Thymus (tissue), 11 donors: ENCODE measurements around the gene NCOA1. TPM values are rescaled to one million over a fixed set of nuclear protein-coding genes. Genes with fewer than 3 reads are reported as not detected.
A peak's percentile ranks its signal among the peaks of the same experiment; 100 is the strongest.

Source experiments
- DNase-seq, 9 donors: peaks; one replicate each; pipeline ENCODE4 v3.0.0-alpha.2; 2013; ENCODE audit warnings: low spot score in 9 of 9, low read depth in 6 of 9, missing footprints in 1 of 9
- H3K27ac ChIP-seq, 2 donors: one replicate each; pipeline ENCODE4 v1.5.1; 2013; ENCODE audit warnings: control low read depth in 1 of 2, low read depth in 1 of 2, low read length in 1 of 2, mild to moderate bottlenecking in 1 of 2, moderate library complexity in 1 of 2
- H3K27me3 ChIP-seq, 2 donors: one replicate each; pipeline ENCODE4 v1.5.1; 2013; ENCODE audit warnings: low read length in 1 of 2; ENCODE audit not compliant: control insufficient read depth in 2 of 2, insufficient read depth in 1 of 2
- H3K36me3 ChIP-seq, 2 donors: one replicate each; pipeline ENCODE4 v1.5.1; 2013; ENCODE audit warnings: low read length in 1 of 2, mild to moderate bottlenecking in 1 of 2, moderate library complexity in 1 of 2; ENCODE audit not compliant: control insufficient read depth in 2 of 2, insufficient read depth in 2 of 2
- H3K4me1 ChIP-seq, 2 donors: one replicate each; pipeline ENCODE4 v1.5.1; 2013; ENCODE audit warnings: low read length in 2 of 2; ENCODE audit not compliant: control insufficient read depth in 2 of 2, insufficient read depth in 2 of 2
- H3K4me3 ChIP-seq, 2 donors: one replicate each; pipeline ENCODE4 v1.5.1; 2013; ENCODE audit warnings: low read length in 2 of 2, control low read depth in 1 of 2, mild to moderate bottlenecking in 1 of 2
- H3K9me3 ChIP-seq, 2 donors: one replicate each; pipeline ENCODE4 v1.5.1; 2013; ENCODE audit warnings: low read length in 1 of 2, mild to moderate bottlenecking in 1 of 2; ENCODE audit not compliant: control insufficient read depth in 2 of 2, insufficient read depth in 1 of 2
- WGBS: extraction: QIAGEN DNeasy Blood & Tissue Kit; methylation state at CpG from one replicate; pipeline ENCODE4 v1.1.7; 2013; 5-methylcytosine and 5-hydroxymethylcytosine counted together
- polyA plus RNA-seq: library from polyadenylated mRNA; stranded (reverse); fragments of 200-250 nt; gene quantifications from one replicate; pipeline ENCODE4 v1.2.3, GENCODE V29; 2013
- total RNA-seq: library from RNA; stranded (reverse); fragments of 120-200 nt; gene quantifications from one replicate; pipeline ENCODE4 v1.2.4, GENCODE V29; 2013
- donor health status: healthy.

NCOA1 gene
- total and polyA plus RNA-seq, 2 donors, result 12.4 to 22.3 TPM

- Histone ChIP-seq H3K36me3 (peaks cover 11 to 16% of the 10 kb centered on the region in 2 donors), H3K4me1 (no peaks in the 10 kb centered on the region), H3K4me3 (no peak overlapping the region), H3K27ac (no peak overlapping the region), H3K27me3 (no peaks in the 10 kb centered on the region), H3K9me3 (no peaks in the 10 kb centered on the region)
- DNase-seq, result no peak
- 97% methylated on average over 1 of the region's 1 CpG for WGBS
Observed at GRCh38 chr2:24742730-24743129, 251.7 kb downstream of the NCOA1 start.

DNA sequence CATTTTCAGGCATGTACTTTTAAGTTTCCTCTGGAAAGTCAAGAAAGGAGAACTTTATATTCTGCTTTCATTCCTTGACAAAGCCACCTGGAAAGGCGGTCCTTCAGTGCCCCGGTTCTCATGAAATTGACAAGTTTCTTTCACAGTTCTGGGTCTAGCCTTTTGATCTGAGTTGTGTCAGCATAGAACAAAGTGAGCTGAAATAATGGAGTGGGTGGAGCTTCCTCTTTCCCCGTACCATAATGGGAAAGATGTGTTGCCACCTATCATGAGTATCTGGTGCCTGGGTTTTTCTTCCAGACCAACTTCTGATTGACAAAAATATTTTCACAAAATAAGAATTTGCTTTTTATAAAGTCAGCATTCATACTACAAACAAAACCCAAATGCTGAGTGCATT is 252.9 kb downstream of the NCOA1 start:
- Histone ChIP-seq H3K4me1 (no peaks in the 10 kb centered on the region), H3K27ac (no peak overlapping the region), H3K9me3 (no peaks in the 10 kb centered on the region), H3K36me3 (peaks cover 11 to 16% of the 10 kb centered on the region in 2 donors), H3K4me3 (no peak overlapping the region), H3K27me3 (no peaks in the 10 kb centered on the region)
- peak in 3 of 9 donors; percentile 10 to 30 (median 13) for DNase-seq
- WGBS, result 65% methylated on average over 3 of the region's 3 CpGs

DNA sequence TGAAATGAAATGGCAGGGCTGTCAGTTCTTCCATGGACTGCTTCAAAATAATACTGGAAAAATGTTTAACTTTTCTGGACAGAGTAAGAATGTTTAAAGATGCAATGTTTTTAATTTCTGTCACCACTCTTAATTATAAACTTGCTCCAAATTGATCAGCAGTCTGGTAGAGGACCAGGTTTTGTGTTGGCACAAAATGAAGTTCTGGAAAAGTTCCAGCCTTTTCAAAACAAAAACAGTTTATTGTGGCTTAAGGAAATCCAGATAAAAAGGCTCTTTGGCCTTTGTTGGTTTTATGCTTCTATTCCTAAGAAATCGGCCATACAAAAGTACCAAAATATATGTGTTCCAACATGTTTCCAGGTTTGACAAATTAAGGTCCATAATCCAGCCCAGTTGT is 253.3 kb downstream of the NCOA1 start:
- Histone ChIP-seq H3K27ac (no peak overlapping the region), H3K9me3 (no peaks in the 10 kb centered on the region), H3K36me3 (peaks cover 11 to 16% of the 10 kb centered on the region in 2 donors), H3K27me3 (no peaks in the 10 kb centered on the region), H3K4me1 (no peaks in the 10 kb centered on the region), H3K4me3 (no peak overlapping the region)
- WGBS, result 95% methylated on average over 1 of the region's 1 CpG
- no peak for DNase-seq

DNA sequence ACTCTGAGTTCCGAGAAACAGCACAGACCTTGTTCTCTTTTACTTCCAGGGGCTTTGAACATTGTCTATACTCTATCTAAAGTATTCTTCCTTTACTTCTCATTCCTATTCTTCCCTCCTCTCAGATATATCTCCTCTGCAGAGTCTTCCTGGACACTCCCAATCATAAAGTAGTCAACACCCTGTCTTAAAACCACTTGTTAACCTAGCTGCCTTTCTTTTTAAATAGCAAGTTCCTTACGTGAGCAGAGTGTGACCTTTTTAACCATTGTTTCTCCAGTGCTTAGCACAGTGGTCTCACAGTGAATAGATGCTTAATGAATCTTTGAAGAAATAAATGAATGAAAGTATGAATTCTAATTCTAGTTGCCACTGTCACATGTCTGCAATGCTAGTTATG is 254.8 kb downstream of the NCOA1 start:
- H3K27ac ChIP-seq, result no peak overlapping the region
- H3K27me3 ChIP-seq, result no peaks in the 10 kb centered on the region
- 96% methylated on average over 2 of the region's 2 CpGs for WGBS
- H3K4me1 ChIP-seq, result no peaks in the 10 kb centered on the region
- no peaks in the 10 kb centered on the region for H3K9me3 ChIP-seq
- H3K36me3 ChIP-seq, result peaks cover 11 to 16% of the 10 kb centered on the region in 2 donors
- H3K4me3 ChIP-seq, result no peak overlapping the region
- no peak for DNase-seq

DNA sequence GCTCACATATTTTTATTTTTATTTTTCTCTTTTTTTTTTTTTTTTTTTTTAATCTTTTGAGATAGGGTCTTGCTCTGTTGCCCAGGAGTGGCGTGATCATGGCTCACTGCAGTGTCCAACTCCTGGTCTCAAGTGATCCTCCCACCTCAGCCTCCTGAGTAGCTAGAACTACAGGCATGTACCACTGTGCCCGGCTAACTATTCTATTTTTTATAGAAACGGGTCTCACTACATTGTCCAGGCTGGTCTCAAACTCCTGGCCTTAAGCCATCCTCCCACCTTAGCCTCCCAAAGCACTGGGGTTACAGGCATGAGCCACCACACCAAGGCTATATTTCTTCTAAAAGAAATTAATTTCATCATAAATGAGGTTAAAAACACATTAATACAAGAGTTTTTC is 256.2 kb downstream of the NCOA1 start:
- Histone ChIP-seq H3K9me3 (no peaks in the 10 kb centered on the region), H3K4me3 (no peak overlapping the region), H3K4me1 (no peaks in the 10 kb centered on the region), H3K27ac (no peak overlapping the region), H3K36me3 (peaks cover 11 to 14% of the 10 kb centered on the region in 2 donors), H3K27me3 (no peaks in the 10 kb centered on the region)
- no peak for DNase-seq
- WGBS, result 99% methylated on average over 3 of the region's 3 CpGs

DNA sequence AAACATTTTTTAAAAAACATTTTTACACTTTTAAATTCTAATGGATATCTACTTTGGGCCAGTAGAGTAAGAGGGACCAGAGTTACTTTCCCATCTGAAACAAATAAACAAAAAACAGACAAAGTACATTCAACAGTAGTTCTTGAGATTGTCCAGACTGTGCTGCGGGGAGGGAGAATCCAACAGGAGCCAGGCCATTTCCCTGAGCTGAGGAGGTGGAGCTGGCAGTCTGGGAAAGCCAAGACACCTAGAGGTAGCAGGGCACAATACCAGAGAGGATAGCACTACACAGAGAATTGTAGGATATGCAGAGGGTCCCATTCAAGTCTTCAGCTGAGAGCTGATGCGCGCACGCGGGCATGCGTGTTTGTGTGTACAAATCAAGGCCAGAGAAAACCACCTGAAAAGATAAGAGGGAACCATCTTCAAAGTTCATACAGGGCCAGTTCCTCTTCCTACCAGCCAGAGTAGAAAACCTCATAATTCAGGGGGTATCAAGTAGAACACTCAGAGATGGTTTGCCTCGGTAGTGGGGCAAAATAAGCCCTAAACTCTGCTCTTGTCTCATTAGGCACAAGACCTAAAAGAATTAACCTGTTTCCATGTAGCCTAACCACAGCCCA is 258.1 kb downstream of the NCOA1 start:
- H3K9me3 ChIP-seq, result no peaks in the 10 kb centered on the region
- WGBS, result 85% methylated on average over 7 of the region's 7 CpGs
- H3K4me3 ChIP-seq, result no peak overlapping the region
- no peaks in the 10 kb centered on the region for H3K4me1 ChIP-seq
- no peak overlapping the region for H3K27ac ChIP-seq
- no peaks in the 10 kb centered on the region for H3K27me3 ChIP-seq
- peaks cover 9 to 26% of the 10 kb centered on the region in 2 donors for H3K36me3 ChIP-seq
- DNase-seq, result peak in 3 of 9 donors; percentile 3 to 22 (median 8)

- peaks cover 15 to 50% of the 10 kb centered on the region in 2 donors for H3K36me3 ChIP-seq
- DNase-seq, result no peak
- 99% methylated on average over 3 of the region's 3 CpGs for WGBS
Observed at GRCh38 chr2:24754985-24755705, 264.1 kb downstream of the NCOA1 start.

DNA sequence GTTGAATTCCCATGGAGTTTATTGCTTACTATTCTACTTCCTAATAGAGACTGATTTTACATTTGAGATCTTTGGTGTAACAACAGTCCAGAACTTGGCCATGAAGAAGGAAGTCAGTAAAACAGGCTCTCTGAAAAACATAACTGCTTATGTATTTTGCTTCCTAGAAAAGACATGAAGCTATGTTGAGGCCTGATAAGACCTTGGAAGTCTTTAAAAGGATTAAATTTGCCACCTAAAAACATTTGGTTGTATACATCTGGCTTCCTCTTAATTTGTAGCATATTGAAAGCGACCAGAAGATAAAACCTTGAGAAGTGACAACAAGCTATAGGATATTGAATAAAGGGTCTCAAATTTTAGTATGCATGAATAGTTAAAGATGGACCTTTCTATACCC is 265.7 kb downstream of the NCOA1 start:
- 97% methylated on average over 1 of the region's 1 CpG for WGBS
- DNase-seq, result no peak
- peaks cover 17 to 51% of the 10 kb centered on the region in 2 donors for H3K36me3 ChIP-seq
- no peak overlapping the region for H3K4me3 ChIP-seq
- H3K27ac ChIP-seq, result no peak overlapping the region
- H3K4me1 ChIP-seq, result no peaks in the 10 kb centered on the region
- H3K9me3 ChIP-seq, result no peaks in the 10 kb centered on the region
- H3K27me3 ChIP-seq, result no peaks in the 10 kb centered on the region

More at GRCh38 chr2:24754985-24755705, 264.1 kb downstream of the NCOA1 start:
- H3K4me1 ChIP-seq, result no peaks in the 10 kb centered on the region
- H3K4me3 ChIP-seq, result no peak overlapping the region
- no peaks in the 10 kb centered on the region for H3K9me3 ChIP-seq
- H3K27ac ChIP-seq, result no peak overlapping the region
- H3K27me3 ChIP-seq, result no peaks in the 10 kb centered on the region

DNA sequence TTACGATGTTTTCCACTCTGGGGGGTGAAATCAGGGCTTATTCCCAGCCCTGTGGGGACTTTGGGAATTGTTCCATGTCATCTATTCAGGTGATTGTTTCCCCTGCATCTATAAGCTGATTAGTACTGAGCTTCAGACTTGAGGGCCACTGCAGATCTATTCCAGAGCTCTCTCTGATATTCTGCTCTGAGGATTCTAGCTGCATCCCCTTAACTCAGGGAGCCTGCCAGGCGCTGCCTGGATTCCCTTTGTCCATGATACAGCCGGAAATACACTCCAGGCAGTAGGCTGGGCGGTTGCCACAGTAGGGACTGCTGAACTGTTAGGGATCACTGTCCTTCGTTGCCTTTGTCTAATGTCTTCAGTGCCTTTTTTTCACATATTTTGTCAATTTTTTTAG is 270.8 kb downstream of the NCOA1 start:
- WGBS, result 97% methylated on average over 5 of the region's 5 CpGs
- H3K9me3 ChIP-seq, result no peaks in the 10 kb centered on the region
- peaks cover 29 to 43% of the 10 kb centered on the region in 2 donors for H3K36me3 ChIP-seq
- no peak overlapping the region for H3K27ac ChIP-seq
- no peak overlapping the region for H3K4me3 ChIP-seq
- peaks cover 0 to 5% of the 10 kb centered on the region in 2 donors for H3K4me1 ChIP-seq
- no peaks in the 10 kb centered on the region for H3K27me3 ChIP-seq
- no peak for DNase-seq
